NT2/D1 (cell line): ENCODE data around the gene EFNA4.

ENCODE experiments used
- DNase-seq: peaks from one replicate; pipeline ENCODE4 v3.0.0-alpha.2; 2011; ENCODE audit warnings: low read depth, low spot score
- H3K27me3 ChIP-seq: 2 replicates; pipeline ENCODE4 v1.6.0; 2011; ENCODE audit warnings: mild to moderate bottlenecking; ENCODE audit not compliant: insufficient read length, insufficient read depth
- H3K36me3 ChIP-seq: 2 replicates; pipeline ENCODE4 v1.6.1; 2011; ENCODE audit warnings: mild to moderate bottlenecking, low read length, mixed read lengths; ENCODE audit not compliant: insufficient read depth, insufficient read length
- H3K4me1 ChIP-seq: 2 replicates; pipeline ENCODE4 v1.5.1; 2011; ENCODE audit not compliant: insufficient read depth, insufficient read length
- H3K4me3 ChIP-seq: 2 replicates; pipeline ENCODE4 v1.5.1; 2011; ENCODE audit warnings: low read depth; ENCODE audit not compliant: insufficient read length
- H3K9ac ChIP-seq: 2 replicates; pipeline ENCODE4 v1.6.0; 2011; ENCODE audit warnings: low read depth; ENCODE audit not compliant: insufficient read length
- H3K9me3 ChIP-seq: 2 replicates; pipeline ENCODE4 v1.5.1; 2011; ENCODE audit warnings: mild to moderate bottlenecking, low read length; ENCODE audit not compliant: insufficient read depth
- SUZ12 ChIP-seq: IDR thresholded peaks from 2 replicates; pipeline ENCODE4 v1.6.1; 2011; ENCODE audit not compliant: insufficient read length, insufficient read depth; ENCODE audit errors: extremely low read depth
- YY1 ChIP-seq: IDR thresholded peaks from 2 replicates; pipeline ENCODE4 v1.6.1; 2011; ENCODE audit not compliant: insufficient read length, insufficient read depth
- ZNF274 ChIP-seq: IDR thresholded peaks from 2 replicates; pipeline ENCODE4 v1.6.1; 2011; ENCODE audit warnings: mild to moderate bottlenecking, low read depth, low read length

Gene EFNA4

DNA sequence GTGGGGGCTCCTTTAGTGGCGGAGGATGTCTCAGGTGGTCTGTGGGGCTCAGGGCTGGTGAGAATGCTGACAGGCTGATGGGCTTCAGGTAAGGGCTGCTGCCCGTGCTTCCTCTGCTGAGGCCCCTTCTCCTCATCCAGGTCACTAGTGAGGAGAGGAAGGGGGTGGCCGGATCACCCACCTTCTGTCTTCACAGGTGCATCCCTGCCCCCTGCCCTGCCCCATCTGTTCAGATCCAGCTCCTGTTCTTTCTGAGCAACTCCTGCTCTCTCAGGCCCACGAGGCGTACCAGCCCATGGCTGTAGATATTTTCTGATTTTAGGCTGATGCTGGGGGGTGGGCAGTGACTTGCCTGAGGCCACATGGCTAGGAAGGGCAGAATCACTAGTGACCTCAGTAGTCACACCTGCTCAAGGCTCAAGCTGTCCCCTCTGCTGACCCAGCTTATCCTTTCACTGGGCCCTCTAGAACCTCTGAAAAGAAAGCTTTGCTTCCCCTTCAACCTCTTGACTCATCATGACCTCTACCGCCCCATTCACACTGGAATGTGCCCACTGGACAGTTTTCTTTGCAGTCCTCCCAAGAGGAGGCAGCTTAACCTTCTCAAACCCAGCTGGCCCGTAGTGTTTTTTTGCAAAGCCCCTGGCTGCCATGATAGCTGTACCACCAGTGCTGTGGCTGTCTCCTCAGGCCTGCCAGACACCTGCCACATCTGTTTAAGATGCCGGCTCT, 44.8 kb upstream of the EFNA4 start:
- Histone ChIP-seq H3K4me1 (peaks cover 7% of the 10 kb centered on the region), H3K9me3 (peaks cover 63% of the 10 kb centered on the region; the same call in 1 of the 2 replicates), H3K27me3 (no peaks in the 10 kb centered on the region), H3K4me3 (no peak overlapping the region), H3K36me3 (peaks cover 24% of the 10 kb centered on the region), H3K9ac (no peak overlapping the region)
- DNase-seq = no peak
- TF ChIP-seq SUZ12 (no peak), ZNF274 (no peak), YY1 (no peak)

DNA sequence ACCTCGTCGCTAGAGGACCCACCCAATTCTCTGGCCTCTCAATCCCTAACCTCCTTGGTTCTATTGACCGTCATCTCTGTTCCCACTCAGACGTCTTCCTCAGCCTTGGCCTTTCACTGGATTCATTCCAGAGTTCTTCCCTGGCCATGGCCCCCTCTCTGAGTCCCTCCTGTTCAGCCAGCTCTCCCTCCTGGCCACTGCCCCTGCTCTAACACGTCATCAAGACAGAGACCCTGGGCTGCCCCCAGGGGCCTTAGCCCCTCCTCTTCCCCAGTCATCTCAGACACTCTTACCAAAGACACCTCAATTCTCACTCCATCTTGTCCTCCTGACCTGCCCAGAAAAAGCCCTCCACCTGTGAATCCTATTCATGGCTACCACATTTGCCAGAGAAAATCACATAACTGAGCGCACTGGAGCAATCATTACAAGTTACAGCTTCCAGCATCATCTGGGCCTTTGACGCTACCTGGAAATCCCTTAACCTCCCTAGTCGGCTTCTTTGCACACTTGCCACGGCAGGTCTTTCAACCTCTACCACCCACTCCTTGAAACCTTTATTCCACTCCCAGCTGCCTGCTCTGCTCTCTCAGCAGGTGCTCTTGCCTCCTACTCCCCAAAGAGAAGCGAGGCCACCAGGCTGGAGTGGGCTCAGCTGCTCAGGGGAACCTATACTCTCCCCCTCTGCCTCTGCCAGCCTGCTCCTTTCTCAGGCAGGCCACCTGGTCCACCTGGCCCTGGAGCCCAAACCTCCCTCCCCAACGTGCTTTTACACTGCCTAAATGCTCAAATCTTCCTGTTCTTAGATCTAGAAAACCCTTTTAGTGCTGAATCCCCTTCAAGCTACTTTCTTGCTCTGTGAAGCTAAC, 43.9 kb upstream of the EFNA4 start:
- H3K9me3 ChIP-seq = peaks cover 66% of the 10 kb centered on the region; the same call in 1 of the 2 replicates
- no peak overlapping the region for H3K4me3 ChIP-seq
- H3K9ac ChIP-seq = no peak overlapping the region
- H3K36me3 ChIP-seq = peaks cover 22% of the 10 kb centered on the region
- TF ChIP-seq YY1 = no peak
- no peak for TF ChIP-seq SUZ12
- TF ChIP-seq ZNF274 = no peak
- H3K27me3 ChIP-seq = no peaks in the 10 kb centered on the region
- H3K4me1 ChIP-seq = peaks cover 7% of the 10 kb centered on the region
- DNase-seq = no peak

DNA sequence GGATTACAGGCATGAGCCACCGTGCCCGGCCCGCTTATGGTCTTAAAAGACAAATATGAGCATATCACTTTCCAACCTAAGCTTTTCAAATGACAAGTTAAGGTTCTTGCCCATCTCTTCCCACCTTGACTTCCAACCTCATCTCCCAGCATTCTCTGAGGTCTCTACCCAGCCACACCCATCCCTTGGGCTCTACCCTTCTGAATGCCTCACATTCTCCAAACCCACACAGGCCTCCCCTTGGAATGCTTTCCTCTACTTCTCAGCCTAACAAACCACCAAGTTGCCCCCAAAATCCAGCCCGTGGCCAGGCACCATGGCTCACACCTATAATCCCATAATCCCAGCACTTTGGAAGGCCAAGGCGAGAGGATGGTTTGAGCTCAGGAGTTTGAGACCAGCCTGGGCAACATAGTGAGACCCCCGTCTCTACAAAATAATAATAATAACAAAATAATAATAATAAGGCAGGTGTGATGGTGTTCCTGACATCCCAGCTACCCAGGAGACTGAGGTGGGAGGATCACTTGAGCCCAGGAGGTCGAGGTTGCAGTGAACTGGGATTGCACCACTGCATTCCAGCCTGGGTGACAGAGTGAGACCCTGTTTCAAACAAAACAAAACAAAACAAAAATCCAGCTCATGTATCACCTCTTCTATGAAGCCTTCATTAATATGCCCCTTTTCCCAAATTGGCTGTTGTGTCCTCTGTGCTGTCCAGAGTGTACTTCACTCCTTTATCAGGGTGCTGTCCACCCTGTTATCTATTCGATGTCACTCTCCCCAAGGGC, 41.2 kb upstream of the EFNA4 start:
- Histone ChIP-seq H3K27me3 (no peaks in the 10 kb centered on the region), H3K36me3 (no peaks in the 10 kb centered on the region), H3K4me1 (peaks cover 15% of the 10 kb centered on the region), H3K9ac (no peak overlapping the region), H3K4me3 (no peak overlapping the region), H3K9me3 (peaks cover 44% of the 10 kb centered on the region; the same call in 1 of the 2 replicates)
- DNase-seq = no peak
- no peak for TF ChIP-seq YY1
- TF ChIP-seq SUZ12 = no peak
- TF ChIP-seq ZNF274 = no peak

DNA sequence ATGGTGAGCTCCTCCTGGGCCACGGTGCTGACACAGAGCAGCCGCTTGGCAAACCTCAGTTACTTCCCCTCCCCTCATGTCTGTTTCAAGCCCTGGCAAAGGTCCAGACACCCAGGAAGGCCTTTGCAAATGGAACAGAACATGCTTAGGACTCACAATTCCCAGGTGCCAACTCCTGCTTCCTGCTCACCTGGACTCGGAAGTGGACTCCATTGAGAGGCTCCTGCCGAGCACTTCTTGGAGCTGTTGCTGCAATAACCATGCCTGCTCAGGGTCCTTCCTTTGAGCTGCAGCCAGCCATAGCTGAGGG, 40.7 kb upstream of the EFNA4 start:
- H3K9me3 ChIP-seq = peaks cover 38% of the 10 kb centered on the region; the same call in 1 of the 2 replicates
- no peaks in the 10 kb centered on the region for H3K36me3 ChIP-seq
- H3K27me3 ChIP-seq = no peaks in the 10 kb centered on the region
- peaks cover 11% of the 10 kb centered on the region for H3K4me1 ChIP-seq
- no peak for DNase-seq
- H3K9ac ChIP-seq = no peak overlapping the region
- TF ChIP-seq YY1 (no peak), ZNF274 (no peak), SUZ12 (no peak)
- no peak overlapping the region for H3K4me3 ChIP-seq

DNA sequence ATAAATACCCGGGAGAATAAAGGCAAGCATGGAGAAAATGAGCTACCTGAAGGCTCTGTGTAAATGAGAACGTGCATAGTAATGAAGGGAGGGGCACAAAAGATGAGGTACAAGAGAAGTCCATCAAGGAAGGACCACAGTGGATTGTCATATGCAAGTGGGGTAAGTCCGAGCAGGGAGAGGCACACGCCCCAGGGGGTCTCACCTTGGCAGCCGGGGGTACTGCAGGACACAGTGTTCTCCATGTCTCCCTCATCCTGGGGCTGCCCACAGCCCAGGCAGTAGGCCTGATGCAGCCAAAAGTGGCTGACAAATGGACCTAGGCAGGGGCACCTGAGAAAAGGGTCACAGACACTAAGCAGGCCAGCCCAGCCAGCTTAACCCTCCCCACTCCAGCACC, 39.9 kb upstream of the EFNA4 start:
- peaks cover 10% of the 10 kb centered on the region for H3K4me1 ChIP-seq
- DNase-seq = no peak
- peaks cover 31% of the 10 kb centered on the region; the same call in 1 of the 2 replicates for H3K9me3 ChIP-seq
- no peak for TF ChIP-seq ZNF274
- TF ChIP-seq SUZ12 = no peak
- TF ChIP-seq YY1 = no peak
- no peak overlapping the region for H3K9ac ChIP-seq
- H3K27me3 ChIP-seq = no peaks in the 10 kb centered on the region
- no peak overlapping the region for H3K4me3 ChIP-seq
- H3K36me3 ChIP-seq = no peaks in the 10 kb centered on the region

DNA sequence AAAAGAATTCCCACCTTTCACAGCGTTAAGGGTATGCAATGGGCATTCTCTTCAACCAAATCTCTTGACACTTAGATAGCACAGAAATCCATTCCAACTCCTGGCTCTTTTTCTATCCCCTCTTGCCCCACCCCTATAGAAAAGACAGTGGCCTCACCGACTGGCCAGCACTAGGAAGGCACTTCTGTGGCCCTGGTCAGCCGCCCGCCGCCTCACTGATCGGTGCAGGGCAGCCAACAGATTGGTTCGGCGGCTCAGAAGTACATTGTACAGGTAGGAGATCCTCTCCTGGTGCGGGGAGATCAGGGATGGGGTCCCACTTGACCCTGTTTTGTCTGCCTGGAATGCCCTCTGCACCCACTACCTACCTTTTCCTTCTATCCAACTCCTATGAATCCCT, 39.2 kb upstream of the EFNA4 start:
- H3K9me3 ChIP-seq = peaks cover 24% of the 10 kb centered on the region; the same call in 1 of the 2 replicates
- TF ChIP-seq SUZ12 (no peak), ZNF274 (no peak), YY1 (no peak)
- no peaks in the 10 kb centered on the region for H3K27me3 ChIP-seq
- no peak for DNase-seq
- H3K4me3 ChIP-seq = no peak overlapping the region
- no peak overlapping the region for H3K9ac ChIP-seq
- no peaks in the 10 kb centered on the region for H3K36me3 ChIP-seq
- peaks cover 10% of the 10 kb centered on the region for H3K4me1 ChIP-seq

DNA sequence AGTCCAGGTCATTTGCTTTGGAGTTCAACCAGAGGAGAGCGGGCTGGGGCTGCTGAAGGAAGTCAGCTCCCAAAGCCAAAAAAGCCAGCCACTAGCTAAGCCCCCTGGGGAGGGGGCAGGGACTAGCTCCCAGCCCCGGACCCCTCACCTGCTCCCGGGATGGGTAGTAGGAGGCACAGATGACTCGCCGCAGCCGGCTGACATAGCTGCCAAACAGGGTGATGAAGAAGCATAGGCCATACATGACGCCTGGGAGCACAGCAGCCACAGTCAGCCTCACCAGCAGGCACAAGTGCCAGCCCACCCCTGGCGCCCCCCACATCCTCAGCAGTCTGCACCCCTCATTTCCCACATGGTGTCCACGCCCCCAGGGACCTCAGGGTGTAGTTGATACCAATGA, 37.4 kb upstream of the EFNA4 start:
- no peak for DNase-seq
- peaks cover 15% of the 10 kb centered on the region; the same call in 1 of the 2 replicates for H3K9me3 ChIP-seq
- no peak overlapping the region for H3K9ac ChIP-seq
- peaks cover 10% of the 10 kb centered on the region for H3K4me1 ChIP-seq
- no peaks in the 10 kb centered on the region for H3K27me3 ChIP-seq
- no peak overlapping the region for H3K4me3 ChIP-seq
- TF ChIP-seq ZNF274 (no peak), YY1 (no peak), SUZ12 (no peak)
- H3K36me3 ChIP-seq = no peaks in the 10 kb centered on the region
